Adrenal gland (tissue), 5 donors: ENCODE measurements around the gene VPS37C.

Source experiments
- POLR2A ChIP-seq, 2 donors: fragments of 450-650 bp; IDR thresholded peaks; one replicate each; pipeline ENCODE4 v1.6.1; 2017; ENCODE audit warnings: antibody characterized with exemption in 2 of 2, mild to moderate bottlenecking in 2 of 2, moderate library complexity in 1 of 2
- TF ChIP-seq, protein P1 (sequence below), 6 experiments: fragments of 450-650 bp in 4 of 6; fragments of 200-600 bp in 2 of 6; sonication (generic) in 1 of 6; IDR thresholded peaks; 1 replicate in 5 of 6; 2 replicates in 1 of 6; pipeline versions ENCODE4 v1.5.1 to v1.8.0; 2016 to 2021; ENCODE audit warnings: antibody characterized with exemption in 6 of 6, mild to moderate bottlenecking in 2 of 6, moderate library complexity in 1 of 6
- donor health status: DM: no; HTN: no; CAD: no.

DNA sequence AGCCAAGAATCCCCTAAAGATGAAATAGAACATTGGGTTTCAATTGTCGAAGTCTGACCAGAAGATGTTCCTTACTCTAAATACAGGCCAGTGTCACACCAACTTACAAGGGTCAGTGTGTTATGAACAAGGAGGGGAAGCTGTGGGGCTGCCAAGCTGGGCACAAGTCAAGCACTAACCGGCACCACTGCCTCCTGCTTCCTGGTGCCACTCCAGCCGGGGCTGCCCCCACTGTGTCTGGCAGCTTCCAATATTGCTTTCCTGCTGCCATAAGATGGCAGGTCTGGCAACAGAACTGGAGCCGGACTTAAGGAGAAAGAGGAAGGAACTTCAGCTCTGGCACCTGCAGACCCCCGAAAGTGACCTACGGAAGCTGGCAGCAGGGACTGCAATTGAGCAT is 13.7 kb upstream of the VPS37C start:
- TF ChIP-seq, protein P1, sequence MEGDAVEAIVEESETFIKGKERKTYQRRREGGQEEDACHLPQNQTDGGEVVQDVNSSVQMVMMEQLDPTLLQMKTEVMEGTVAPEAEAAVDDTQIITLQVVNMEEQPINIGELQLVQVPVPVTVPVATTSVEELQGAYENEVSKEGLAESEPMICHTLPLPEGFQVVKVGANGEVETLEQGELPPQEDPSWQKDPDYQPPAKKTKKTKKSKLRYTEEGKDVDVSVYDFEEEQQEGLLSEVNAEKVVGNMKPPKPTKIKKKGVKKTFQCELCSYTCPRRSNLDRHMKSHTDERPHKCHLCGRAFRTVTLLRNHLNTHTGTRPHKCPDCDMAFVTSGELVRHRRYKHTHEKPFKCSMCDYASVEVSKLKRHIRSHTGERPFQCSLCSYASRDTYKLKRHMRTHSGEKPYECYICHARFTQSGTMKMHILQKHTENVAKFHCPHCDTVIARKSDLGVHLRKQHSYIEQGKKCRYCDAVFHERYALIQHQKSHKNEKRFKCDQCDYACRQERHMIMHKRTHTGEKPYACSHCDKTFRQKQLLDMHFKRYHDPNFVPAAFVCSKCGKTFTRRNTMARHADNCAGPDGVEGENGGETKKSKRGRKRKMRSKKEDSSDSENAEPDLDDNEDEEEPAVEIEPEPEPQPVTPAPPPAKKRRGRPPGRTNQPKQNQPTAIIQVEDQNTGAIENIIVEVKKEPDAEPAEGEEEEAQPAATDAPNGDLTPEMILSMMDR (IDR thresholded peaks at IDR 0.05), result no peak
- TF ChIP-seq POLR2A (IDR thresholded peaks at IDR 0.05), result no peak
